ENCODE results near the gene CDHR3. TPM values are rescaled to one million over a fixed set of nuclear protein-coding genes. Genes with fewer than 3 reads are reported as not detected.
A peak's percentile ranks its signal among the peaks of the same experiment; 100 is the strongest.

The CDHR3 gene
- total and polyA plus RNA-seq, 10 of the 15 experiments (the other 5 are each of a cell fraction or from before 2014, with no cell fraction given) = 0.06 to 0.11 TPM; not detected in 8

DNA sequence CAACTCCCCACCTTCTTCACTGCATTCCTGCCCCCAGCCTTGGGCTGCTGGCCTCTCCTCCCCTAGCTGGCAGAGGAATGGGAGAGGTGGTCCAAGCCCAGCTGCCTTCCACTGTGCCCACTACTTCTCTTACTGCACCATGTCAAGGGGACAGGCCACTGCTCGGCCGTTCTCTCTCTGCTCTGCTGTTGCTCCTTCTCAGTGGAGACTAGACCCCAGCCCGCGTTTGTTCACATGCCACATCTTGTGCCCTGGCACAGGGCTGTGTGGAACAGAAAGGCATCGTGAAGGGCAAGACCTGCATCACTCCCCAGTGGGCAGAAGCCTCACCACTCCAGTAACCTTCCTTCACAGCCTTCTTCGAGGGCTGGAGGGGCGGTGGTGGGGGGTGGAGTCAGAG is 711 bp upstream of the CDHR3 start (continued):
- TF ChIP-seq, protein P1, sequence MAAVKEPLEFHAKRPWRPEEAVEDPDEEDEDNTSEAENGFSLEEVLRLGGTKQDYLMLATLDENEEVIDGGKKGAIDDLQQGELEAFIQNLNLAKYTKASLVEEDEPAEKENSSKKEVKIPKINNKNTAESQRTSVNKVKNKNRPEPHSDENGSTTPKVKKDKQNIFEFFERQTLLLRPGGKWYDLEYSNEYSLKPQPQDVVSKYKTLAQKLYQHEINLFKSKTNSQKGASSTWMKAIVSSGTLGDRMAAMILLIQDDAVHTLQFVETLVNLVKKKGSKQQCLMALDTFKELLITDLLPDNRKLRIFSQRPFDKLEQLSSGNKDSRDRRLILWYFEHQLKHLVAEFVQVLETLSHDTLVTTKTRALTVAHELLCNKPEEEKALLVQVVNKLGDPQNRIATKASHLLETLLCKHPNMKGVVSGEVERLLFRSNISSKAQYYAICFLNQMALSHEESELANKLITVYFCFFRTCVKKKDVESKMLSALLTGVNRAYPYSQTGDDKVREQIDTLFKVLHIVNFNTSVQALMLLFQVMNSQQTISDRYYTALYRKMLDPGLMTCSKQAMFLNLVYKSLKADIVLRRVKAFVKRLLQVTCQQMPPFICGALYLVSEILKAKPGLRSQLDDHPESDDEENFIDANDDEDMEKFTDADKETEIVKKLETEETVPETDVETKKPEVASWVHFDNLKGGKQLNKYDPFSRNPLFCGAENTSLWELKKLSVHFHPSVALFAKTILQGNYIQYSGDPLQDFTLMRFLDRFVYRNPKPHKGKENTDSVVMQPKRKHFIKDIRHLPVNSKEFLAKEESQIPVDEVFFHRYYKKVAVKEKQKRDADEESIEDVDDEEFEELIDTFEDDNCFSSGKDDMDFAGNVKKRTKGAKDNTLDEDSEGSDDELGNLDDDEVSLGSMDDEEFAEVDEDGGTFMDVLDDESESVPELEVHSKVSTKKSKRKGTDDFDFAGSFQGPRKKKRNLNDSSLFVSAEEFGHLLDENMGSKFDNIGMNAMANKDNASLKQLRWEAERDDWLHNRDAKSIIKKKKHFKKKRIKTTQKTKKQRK (IDR thresholded peaks at IDR 0.05; ENCODE audit: low read depth, low read length) = no peak
- no peak for TF ChIP-seq SREBF1 (IDR thresholded peaks at IDR 0.05; ENCODE audit: low read length)
- TF ChIP-seq STAT3 (IDR thresholded peaks at IDR 0.05; ENCODE audit: low read depth, low read length) = no peak
- TF ChIP-seq ZNF207 (IDR thresholded peaks at IDR 0.05; ENCODE audit: borderline replicate concordance) = no peak
- no peak for TF ChIP-seq SMAD5 (IDR thresholded peaks at IDR 0.05; ENCODE audit: low read depth)
- TF ChIP-seq KDM1A (IDR thresholded peaks at IDR 0.05; ENCODE audit: borderline replicate concordance) = no peak
- TF ChIP-seq TCF7 (IDR thresholded peaks at IDR 0.05; ENCODE audit: borderline replicate concordance) = no peak
- TF ChIP-seq NR2F1 (conservative IDR thresholded peaks at IDR 0.05) = no peak
- no peak for TF ChIP-seq ZNF217 (IDR thresholded peaks at IDR 0.05)
- TF ChIP-seq MXI1 (IDR thresholded peaks at IDR 0.05; ENCODE audit: low read depth, low read length) = no peak

DNA sequence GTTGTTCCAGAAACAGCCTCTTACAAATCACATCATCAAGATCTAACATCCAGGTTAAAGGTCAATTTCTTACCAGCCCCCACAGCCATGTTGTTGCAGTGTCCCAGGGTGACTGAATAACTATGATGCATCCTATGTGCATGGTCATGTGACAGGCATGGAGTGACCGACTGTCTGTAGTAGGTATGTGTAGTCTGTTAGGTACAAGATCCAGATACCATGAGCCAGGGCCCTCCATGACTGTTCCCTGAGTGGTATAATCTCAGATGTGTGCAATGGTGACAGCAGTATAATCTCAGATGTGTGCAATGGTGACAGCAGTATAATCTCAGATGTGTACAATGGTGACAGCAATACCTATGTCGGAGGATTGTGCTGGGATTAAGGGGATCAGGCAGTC is 8.8 kb downstream of the CDHR3 start:
- CTCF ChIA-PET = interaction anchor here (1.0 kb wide), 1 partner anchor 45 kb away, joined by 3 read pairs; no protein-coding TSS in a partner anchor
- in situ Hi-C loops (cut with MboI) (no loop called here), intact Hi-C loops (cut with micrococcal nuclease; ENCODE audit: unreplicated experiment) (no loop called here)
- SMC1A ChIA-PET (ENCODE audit: uncharacterized antibody, unreplicated experiment) = interaction anchor here (0.8 kb wide), 1 partner anchor 28 kb away, joined by 3 read pairs; no protein-coding TSS in a partner anchor
- no peaks in the 10 kb centered on the region for H3K36me3 ChIP-seq (ENCODE audit: control insufficient read depth in 2 of 2, insufficient read depth in 2 of 2, low read length in 1 of 2)
- 80% methylated on average over 2 of the region's 2 CpGs for WGBS (ENCODE audit: insufficient coverage, insufficient replicate concordance, low lambda C conversion rate, missing lambda C conversion rate)
- no peak for FAIRE-seq
- DNase-seq (ENCODE audit: low read depth, low spot score) = no peak
- no peaks in the 10 kb centered on the region for H4K20me1 ChIP-seq (ENCODE audit: control insufficient read depth, insufficient read depth)
- H3K4me2 ChIP-seq (ENCODE audit: control insufficient read depth, insufficient read depth) = no peak overlapping the region
- TF ChIP-seq, protein P2, sequence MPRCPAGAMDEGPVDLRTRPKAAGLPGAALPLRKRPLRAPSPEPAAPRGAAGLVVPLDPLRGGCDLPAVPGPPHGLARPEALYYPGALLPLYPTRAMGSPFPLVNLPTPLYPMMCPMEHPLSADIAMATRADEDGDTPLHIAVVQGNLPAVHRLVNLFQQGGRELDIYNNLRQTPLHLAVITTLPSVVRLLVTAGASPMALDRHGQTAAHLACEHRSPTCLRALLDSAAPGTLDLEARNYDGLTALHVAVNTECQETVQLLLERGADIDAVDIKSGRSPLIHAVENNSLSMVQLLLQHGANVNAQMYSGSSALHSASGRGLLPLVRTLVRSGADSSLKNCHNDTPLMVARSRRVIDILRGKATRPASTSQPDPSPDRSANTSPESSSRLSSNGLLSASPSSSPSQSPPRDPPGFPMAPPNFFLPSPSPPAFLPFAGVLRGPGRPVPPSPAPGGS (IDR thresholded peaks at IDR 0.05; ENCODE audit: borderline replicate concordance, insufficient read depth, low read depth, low read length, poor library complexity, severe bottlenecking) = peak; percentile 71
- TF ChIP-seq SMAD5 (IDR thresholded peaks at IDR 0.05; ENCODE audit: low read depth) = no peak
- TF ChIP-seq, protein P3, sequence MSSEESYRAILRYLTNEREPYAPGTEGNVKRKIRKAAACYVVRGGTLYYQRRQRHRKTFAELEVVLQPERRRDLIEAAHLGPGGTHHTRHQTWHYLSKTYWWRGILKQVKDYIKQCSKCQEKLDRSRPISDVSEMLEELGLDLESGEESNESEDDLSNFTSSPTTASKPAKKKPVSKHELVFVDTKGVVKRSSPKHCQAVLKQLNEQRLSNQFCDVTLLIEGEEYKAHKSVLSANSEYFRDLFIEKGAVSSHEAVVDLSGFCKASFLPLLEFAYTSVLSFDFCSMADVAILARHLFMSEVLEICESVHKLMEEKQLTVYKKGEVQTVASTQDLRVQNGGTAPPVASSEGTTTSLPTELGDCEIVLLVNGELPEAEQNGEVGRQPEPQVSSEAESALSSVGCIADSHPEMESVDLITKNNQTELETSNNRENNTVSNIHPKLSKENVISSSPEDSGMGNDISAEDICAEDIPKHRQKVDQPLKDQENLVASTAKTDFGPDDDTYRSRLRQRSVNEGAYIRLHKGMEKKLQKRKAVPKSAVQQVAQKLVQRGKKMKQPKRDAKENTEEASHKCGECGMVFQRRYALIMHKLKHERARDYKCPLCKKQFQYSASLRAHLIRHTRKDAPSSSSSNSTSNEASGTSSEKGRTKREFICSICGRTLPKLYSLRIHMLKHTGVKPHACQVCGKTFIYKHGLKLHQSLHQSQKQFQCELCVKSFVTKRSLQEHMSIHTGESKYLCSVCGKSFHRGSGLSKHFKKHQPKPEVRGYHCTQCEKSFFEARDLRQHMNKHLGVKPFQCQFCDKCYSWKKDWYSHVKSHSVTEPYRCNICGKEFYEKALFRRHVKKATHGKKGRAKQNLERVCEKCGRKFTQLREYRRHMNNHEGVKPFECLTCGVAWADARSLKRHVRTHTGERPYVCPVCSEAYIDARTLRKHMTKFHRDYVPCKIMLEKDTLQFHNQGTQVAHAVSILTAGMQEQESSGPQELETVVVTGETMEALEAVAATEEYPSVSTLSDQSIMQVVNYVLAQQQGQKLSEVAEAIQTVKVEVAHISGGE (CRISPR knock-in tag; IDR thresholded peaks at IDR 0.05) = no peak
- TF ChIP-seq NFIC (IDR thresholded peaks at IDR 0.05; ENCODE audit: low read depth, low read length) = no peak
- RAD21 ChIA-PET (ENCODE audit: unreplicated experiment) = no interaction called here
- H3K79me2 ChIP-seq (ENCODE audit: control insufficient read depth, insufficient read depth, low read length) = no peaks in the 10 kb centered on the region
- H3K4me3 ChIP-seq = no peak overlapping the region
- no peaks in the 10 kb centered on the region; a peak in 1 of 4 replicates for H3K27me3 ChIP-seq (replicated peaks in 1 of 2; ENCODE audit: control insufficient read depth in 2 of 2, insufficient read depth in 2 of 2, low read length in 1 of 2)
- H3K9ac ChIP-seq (ENCODE audit: control insufficient read depth, insufficient read depth, low read length) = no peak overlapping the region
- no peak overlapping the region for H3K27ac ChIP-seq (ENCODE audit: control insufficient read depth, insufficient read depth)
- no peaks in the 10 kb centered on the region for H3K4me1 ChIP-seq (ENCODE audit: control insufficient read depth, insufficient read depth, low read length)
- no peak overlapping the region for H2AFZ ChIP-seq (ENCODE audit: control insufficient read depth, low read depth, low read length)
- no peak for ATAC-seq
- no TSS peak for BruUV-seq (replicated peaks)
- H3K9me3 ChIP-seq (replicated peaks; ENCODE audit: control insufficient read depth, insufficient read depth, low read length) = no peaks in the 10 kb centered on the region
- POLR2A ChIA-PET = no interaction called here

Data from GM12878 (cell line).